Small intestine (tissue), 7 donors: Measurements from ENCODE around the gene ZNF451. TPM values are rescaled to one million over a fixed set of nuclear protein-coding genes. Genes with fewer than 3 reads are reported as not detected.

Source experiments
- DNase-seq, 2 donors: peaks; one replicate each; pipeline versions ENCODE4 v3.0.0 to v3.0.0-alpha.2; 2013
- FAIRE-seq: peaks from 2 replicates; lab custom pipeline; 2012; peaks lifted over from hg19 to GRCh38; lab: Jason Lieb, UNC
- H3K27ac ChIP-seq, 3 donors: one replicate each; pipeline ENCODE4 v1.5.1; 2013; ENCODE audit warnings: low read length in 2 of 3, mild to moderate bottlenecking in 2 of 3, control low read depth in 1 of 3, inconsistent platforms in 1 of 3, low read depth in 1 of 3, moderate library complexity in 1 of 3
- H3K27me3 ChIP-seq, 3 donors: one replicate each; pipeline ENCODE4 v1.6.1; 2013; ENCODE audit warnings: low read length in 3 of 3, inconsistent platforms in 1 of 3; ENCODE audit not compliant: control insufficient read depth in 3 of 3, insufficient read depth in 3 of 3
- H3K36me3 ChIP-seq, 3 donors: one replicate each; pipeline ENCODE4 v1.6.1; 2013; ENCODE audit warnings: low read length in 3 of 3, inconsistent platforms in 1 of 3, low read depth in 1 of 3, mild to moderate bottlenecking in 1 of 3, moderate library complexity in 1 of 3; ENCODE audit not compliant: control insufficient read depth in 3 of 3, insufficient read depth in 2 of 3
- H3K4me1 ChIP-seq, 3 donors: one replicate each; pipeline ENCODE4 v1.6.1; 2013; ENCODE audit warnings: low read length in 2 of 3, inconsistent platforms in 1 of 3, low read depth in 1 of 3, mild to moderate bottlenecking in 1 of 3, moderate library complexity in 1 of 3; ENCODE audit not compliant: control insufficient read depth in 3 of 3, insufficient read depth in 2 of 3
- H3K4me3 ChIP-seq, 3 donors: one replicate each; pipeline ENCODE4 v1.5.1; 2013; ENCODE audit warnings: low read length in 3 of 3, control low read depth in 1 of 3, inconsistent platforms in 1 of 3, low read depth in 1 of 3, mild to moderate bottlenecking in 1 of 3, moderate library complexity in 1 of 3
- H3K9me3 ChIP-seq, 2 donors: one replicate each; pipeline ENCODE4 v1.6.1; 2013; ENCODE audit warnings: low read depth in 1 of 2, low read length in 1 of 2; ENCODE audit not compliant: control insufficient read depth in 2 of 2, insufficient read depth in 1 of 2
- WGBS, 3 donors: extraction: QIAGEN DNeasy Blood & Tissue Kit; methylation state at CpG; one replicate each; pipeline ENCODE4 v1.1.7; 2013; 5-methylcytosine and 5-hydroxymethylcytosine counted together
- polyA plus RNA-seq, 4 donors: library from polyadenylated mRNA; stranded (reverse) in 3 of 4; unstranded in 1 of 4; fragments of 200-250 nt in 3 of 4; fragments of 120-200 nt in 1 of 4; gene quantifications; one replicate each; pipeline versions ENCODE4 v1.2.1 to v1.2.3, GENCODE V29; 2013
- donor health status: healthy with polysubstance abuse.
- donor health status: control.
- donor health status: control.
- donor health status: Bipolar disorder and iron deficiency.
- donor health status: healthy.

ZNF451 gene
- polyA plus RNA-seq, 4 donors = 7.3 to 27.7 (median 8.5) TPM

DNA sequence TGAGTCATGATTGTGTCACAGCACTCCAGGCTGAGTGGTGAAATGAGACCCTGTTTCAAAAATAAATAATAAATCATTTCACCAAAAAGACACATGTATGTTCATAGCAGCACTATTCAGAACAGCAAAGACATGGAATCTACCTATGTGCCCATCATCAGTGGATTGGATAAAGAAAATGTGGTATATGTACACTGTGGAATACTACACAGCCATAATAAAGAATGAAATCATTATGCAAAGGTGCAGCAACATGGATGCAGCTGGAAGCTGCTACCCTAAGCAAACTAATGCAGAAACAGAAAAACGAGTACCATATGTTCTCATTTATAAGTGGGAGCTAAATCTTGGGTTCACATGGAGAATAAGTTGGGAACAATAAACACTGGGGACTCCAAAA is 33.1 kb downstream of the ZNF451 start:
- H3K36me3 ChIP-seq = peaks cover 0 to 8% (median 0%) of the 10 kb centered on the region in 3 donors
- H3K9me3 ChIP-seq = peaks cover 0 to 5% of the 10 kb centered on the region in 2 donors
- DNase-seq = no peak
- no peak overlapping the region for H3K4me3 ChIP-seq
- no peak overlapping the region for H3K27ac ChIP-seq
- 81 to 100% (median 100%) methylated on average over 1 of the region's 1 CpG for WGBS, 3 donors
- no peaks in the 10 kb centered on the region for H3K27me3 ChIP-seq
- no peaks in the 10 kb centered on the region for H3K4me1 ChIP-seq
- FAIRE-seq = no peak

DNA sequence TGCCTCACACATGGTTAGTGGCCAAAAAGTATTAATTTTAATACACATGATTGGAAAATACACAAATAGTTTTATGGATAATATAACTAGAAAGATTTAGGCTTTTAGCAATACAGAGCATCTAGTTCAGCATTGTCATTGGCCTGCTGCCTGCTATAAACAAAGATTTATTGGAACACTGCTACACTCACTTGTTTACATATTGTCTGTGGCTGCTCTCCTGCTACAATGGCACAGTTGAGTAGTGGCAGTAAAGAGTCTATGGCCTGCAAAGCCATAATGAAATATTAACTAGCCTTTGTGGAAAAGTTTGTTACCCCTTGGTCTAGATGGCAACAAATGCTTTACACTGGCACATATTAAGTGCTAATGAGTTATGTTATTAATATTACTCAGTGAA is 37.8 kb downstream of the ZNF451 start:
- Histone ChIP-seq H3K27me3 (no peaks in the 10 kb centered on the region), H3K4me3 (no peak overlapping the region), H3K27ac (no peak overlapping the region), H3K36me3 (peaks cover 0 to 4% (median 0%) of the 10 kb centered on the region in 3 donors), H3K4me1 (no peaks in the 10 kb centered on the region), H3K9me3 (peaks cover 0 to 5% of the 10 kb centered on the region in 2 donors)
- DNase-seq (no peak), FAIRE-seq (no peak)

DNA sequence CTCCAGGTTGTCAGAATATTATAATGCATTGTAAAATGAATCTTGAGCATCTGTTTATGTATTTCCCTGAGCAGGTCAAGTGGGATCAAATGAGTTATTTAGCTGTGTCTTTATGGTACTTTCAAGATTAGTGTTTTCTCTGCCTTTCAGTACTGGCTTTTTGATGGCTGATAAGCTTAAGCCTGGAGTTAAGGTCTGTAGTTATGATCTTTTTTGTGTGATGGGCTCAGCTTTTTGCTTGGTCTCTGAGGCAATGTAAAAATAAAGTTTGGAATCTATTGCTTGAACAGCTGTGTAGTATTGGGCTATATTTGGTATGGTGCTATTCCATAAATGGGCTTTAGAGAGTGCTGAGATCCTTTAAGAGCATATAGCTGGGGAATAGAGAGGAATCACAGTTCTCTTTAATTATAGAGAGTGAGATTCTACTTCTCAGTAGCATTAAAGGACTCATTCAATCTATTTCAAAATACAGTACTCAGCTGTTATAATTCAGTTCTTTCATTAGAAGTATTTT is 40.7 kb downstream of the ZNF451 start:
- Histone ChIP-seq H3K4me1 (no peaks in the 10 kb centered on the region), H3K4me3 (no peak overlapping the region), H3K9me3 (no peaks in the 10 kb centered on the region), H3K36me3 (peaks cover 0 to 4% (median 4%) of the 10 kb centered on the region in 3 donors), H3K27me3 (no peaks in the 10 kb centered on the region), H3K27ac (no peak overlapping the region)
- FAIRE-seq = no peak
- DNase-seq = no peak

DNA sequence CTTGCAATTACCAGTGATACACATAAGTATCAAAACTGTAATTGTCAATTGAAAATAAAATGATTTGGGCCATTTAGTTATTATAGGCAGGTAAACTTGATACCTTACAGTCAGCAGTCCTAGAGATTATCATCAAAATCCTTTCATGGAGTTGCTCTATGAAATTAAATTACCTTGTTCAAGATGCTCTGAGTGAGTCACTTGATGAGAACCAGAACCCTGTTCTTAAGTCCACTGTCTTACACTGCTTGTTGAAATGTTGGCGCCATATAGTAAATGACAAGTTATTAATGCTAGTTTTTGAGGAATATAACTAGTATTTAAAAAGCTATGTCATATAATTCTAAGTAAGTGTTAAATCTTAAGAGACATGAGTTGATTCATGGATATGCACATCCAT is 45.0 kb downstream of the ZNF451 start:
- 95 to 100% (median 100%) methylated on average over 1 of the region's 1 CpG for WGBS, 3 donors

DNA sequence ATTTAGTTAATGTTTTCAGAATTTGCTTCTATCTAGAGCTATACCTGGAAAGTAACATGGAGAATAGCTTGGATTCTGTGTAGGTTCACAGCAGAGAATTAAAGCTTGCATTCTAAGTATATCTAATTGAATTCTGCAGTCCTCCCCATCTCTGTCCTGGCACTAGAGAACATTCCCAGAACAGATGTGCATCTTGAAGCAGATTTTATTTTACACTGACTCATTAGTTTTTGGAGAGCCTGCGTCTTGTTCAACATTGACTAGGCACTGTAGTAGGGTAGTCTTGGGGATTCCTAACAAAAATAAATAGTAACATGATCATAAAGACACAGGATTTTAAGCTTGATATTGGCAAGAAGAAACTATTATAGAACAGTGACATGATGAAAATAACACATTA is 45.9 kb downstream of the ZNF451 start:
- Histone ChIP-seq H3K27me3 (no peaks in the 10 kb centered on the region), H3K27ac (no peak overlapping the region), H3K4me3 (no peak overlapping the region), H3K4me1 (no peaks in the 10 kb centered on the region), H3K9me3 (no peaks in the 10 kb centered on the region), H3K36me3 (peaks cover 2 to 9% (median 5%) of the 10 kb centered on the region in 3 donors)
- no peak for DNase-seq
- no peak for FAIRE-seq
- 79 to 94% (median 91%) methylated on average over 1 of the region's 1 CpG for WGBS, 3 donors

More for the DNA sequence above, 45.0 kb downstream of the ZNF451 start:
- H3K9me3 ChIP-seq = no peaks in the 10 kb centered on the region
- no peak for FAIRE-seq
- no peak for DNase-seq
- no peaks in the 10 kb centered on the region for H3K4me1 ChIP-seq
- H3K36me3 ChIP-seq = peaks cover 2 to 7% (median 5%) of the 10 kb centered on the region in 3 donors
- no peaks in the 10 kb centered on the region for H3K27me3 ChIP-seq
- no peak overlapping the region for H3K27ac ChIP-seq
- H3K4me3 ChIP-seq = no peak overlapping the region

DNA sequence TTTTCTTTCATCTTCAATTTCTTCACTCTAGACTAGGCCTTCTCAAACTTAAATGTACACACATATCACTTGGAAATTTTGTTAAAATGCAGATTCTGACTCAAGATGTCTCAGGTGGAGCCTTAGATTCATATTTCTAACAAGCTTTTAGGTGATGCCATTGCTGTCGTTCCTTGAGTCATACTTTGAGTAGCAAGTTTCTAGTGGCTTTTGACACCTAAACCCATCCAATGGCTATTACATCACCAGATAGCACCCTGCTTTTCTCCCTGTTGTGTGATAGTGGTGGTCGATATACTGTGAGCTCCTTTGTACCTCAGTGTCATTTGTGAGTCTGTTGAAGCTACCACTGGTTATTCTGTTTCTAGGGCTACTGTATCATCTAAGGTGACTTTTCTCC is 47.4 kb downstream of the ZNF451 start:
- no peak for DNase-seq
- Histone ChIP-seq H3K4me1 (no peaks in the 10 kb centered on the region), H3K9me3 (no peaks in the 10 kb centered on the region), H3K4me3 (no peak overlapping the region), H3K27ac (no peak overlapping the region), H3K27me3 (no peaks in the 10 kb centered on the region), H3K36me3 (peaks cover 2 to 9% (median 7%) of the 10 kb centered on the region in 3 donors)
- no peak for FAIRE-seq
- 87 to 95% (median 88%) methylated on average over 2 of the region's 2 CpGs for WGBS, 3 donors

DNA sequence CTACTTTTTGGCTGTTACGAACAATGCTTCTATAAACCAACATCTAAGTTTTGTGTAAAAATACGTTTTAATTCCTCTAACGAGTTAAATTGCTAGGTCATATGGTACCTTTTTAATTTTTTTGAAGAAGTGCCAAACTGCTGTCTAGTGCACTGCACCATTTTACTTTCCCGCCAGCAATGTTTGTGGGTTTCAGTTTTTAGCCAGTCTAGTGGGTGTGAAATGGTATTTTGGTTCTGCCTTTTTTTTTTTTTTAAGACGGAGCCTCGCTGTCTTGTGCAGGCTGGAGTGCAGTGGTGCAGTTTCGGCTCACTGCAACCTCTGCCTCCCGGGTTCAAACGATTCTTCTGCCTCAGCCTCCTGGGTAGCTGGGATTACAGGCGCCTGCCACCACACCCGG is 48.0 kb downstream of the ZNF451 start:
- FAIRE-seq = no peak
- DNase-seq = no peak
- no peaks in the 10 kb centered on the region for H3K9me3 ChIP-seq
- H3K4me1 ChIP-seq = no peaks in the 10 kb centered on the region
- no peak overlapping the region for H3K4me3 ChIP-seq
- peaks cover 2 to 9% (median 7%) of the 10 kb centered on the region in 3 donors for H3K36me3 ChIP-seq
- H3K27ac ChIP-seq = no peak overlapping the region
- 94 to 97% (median 96%) methylated on average over 11 of the region's 11 CpGs for WGBS, 3 donors
- no peaks in the 10 kb centered on the region for H3K27me3 ChIP-seq

DNA sequence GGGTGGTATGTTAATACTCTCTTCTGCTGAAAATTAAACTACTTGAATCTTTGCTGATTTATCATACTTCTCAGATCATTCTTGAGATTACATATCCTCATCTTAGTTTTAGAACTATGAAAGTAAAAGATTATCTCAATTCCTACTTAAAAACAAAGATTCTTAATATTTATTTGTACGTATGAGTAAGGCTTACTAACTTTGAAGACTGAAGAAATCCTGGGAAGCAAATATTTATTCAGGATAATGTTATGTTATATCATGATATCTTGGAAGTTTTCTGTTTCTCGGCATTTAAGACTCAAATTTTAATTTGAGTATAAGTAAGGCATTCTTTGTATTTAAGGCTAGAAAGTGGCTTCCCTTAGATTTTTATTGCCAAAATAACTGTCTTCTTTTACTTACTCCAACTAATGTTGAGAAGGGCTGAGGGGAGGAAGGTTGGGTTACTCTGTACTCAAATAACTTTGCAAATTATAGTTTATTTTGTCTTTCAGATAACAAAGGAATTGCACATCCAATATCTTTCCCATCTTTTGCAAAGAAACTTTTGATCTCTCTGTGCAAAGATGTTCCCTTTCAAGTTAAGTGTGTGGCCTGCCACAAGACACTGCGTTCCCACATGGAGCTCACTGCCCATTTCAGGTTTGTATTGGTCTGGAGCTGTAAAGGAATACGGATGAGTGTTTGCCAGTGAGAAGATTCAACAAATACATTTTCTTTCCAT is 51.6 kb downstream of the ZNF451 start:
- peaks cover 2 to 13% (median 4%) of the 10 kb centered on the region in 3 donors for H3K36me3 ChIP-seq

More for the DNA sequence above, 51.6 kb downstream of the ZNF451 start:
- Histone ChIP-seq H3K27me3 (no peaks in the 10 kb centered on the region), H3K4me3 (no peak overlapping the region), H3K4me1 (no peaks in the 10 kb centered on the region), H3K9me3 (no peaks in the 10 kb centered on the region), H3K27ac (no peak overlapping the region)
- 86 to 97% (median 93%) methylated on average over 4 of the region's 4 CpGs for WGBS, 3 donors
- DNase-seq (no peak), FAIRE-seq (no peak)
